GM21529 (cell line): ENCODE data around the gene NOVA1.
"Not testable (repeated sequence)": the region's sequence is repeated elsewhere in the genome, so short reads cannot be mapped to it uniquely, and the experiment has no call there.

Experiments used
- ATAC-seq: cut with Tn5 transposase; IDR thresholded peaks from one replicate; pipeline ENCODE4 v1.9.1; 2021; ENCODE audit not compliant: unreplicated experiment

NOVA1 gene

GRCh38 chr14:26597589-26598080 is at the start of gene NOVA1:
Gene NOVA1, minus strand, starts transcription at chr14:26598033. Its CDS starts 597 bp downstream, at chr14:26597436.
- ATAC-seq = no peak

GRCh38 chr14:26645057-26645456 is 47.2 kb upstream of the NOVA1 start:
- ATAC-seq = not testable (repeated sequence)

- ATAC-seq = no peak
Observed at GRCh38 chr14:26636561-26636960, 38.7 kb upstream of the NOVA1 start.

- not testable (repeated sequence) for ATAC-seq
Observed at GRCh38 chr14:26634946-26635345, 37.1 kb upstream of the NOVA1 start.

GRCh38 chr14:26626256-26626655 is 28.4 kb upstream of the NOVA1 start:
- ATAC-seq = no peak

GRCh38 chr14:26622611-26623010 is 24.8 kb upstream of the NOVA1 start:
- ATAC-seq = no peak

- no peak for ATAC-seq
Observed at GRCh38 chr14:26621807-26622560, 24.2 kb upstream of the NOVA1 start.

GRCh38 chr14:26621364-26621763 is 23.5 kb upstream of the NOVA1 start:
- ATAC-seq = no peak

- ATAC-seq = no peak
Observed at GRCh38 chr14:26611259-26611658, 13.4 kb upstream of the NOVA1 start.

- no peak for ATAC-seq
Observed at GRCh38 chr14:26606729-26607312, 9.0 kb upstream of the NOVA1 start.

- ATAC-seq = no peak
Observed at GRCh38 chr14:26605602-26606001, 7.8 kb upstream of the NOVA1 start.

- ATAC-seq = no peak
Observed at GRCh38 chr14:26602902-26603301, 5.1 kb upstream of the NOVA1 start.

GRCh38 chr14:26601856-26602255 is 4.0 kb upstream of the NOVA1 start:
- no peak for ATAC-seq

GRCh38 chr14:26599291-26599690 is 1.5 kb upstream of the NOVA1 start:
- no peak for ATAC-seq

- no peak for ATAC-seq
Observed at GRCh38 chr14:26598672-26599131, 869 bp upstream of the NOVA1 start.

- ATAC-seq = no peak
Observed at GRCh38 chr14:26598081-26598671, 343 bp upstream of the NOVA1 start.

GRCh38 chr14:26597071-26597588 is 703 bp downstream of the NOVA1 start:
- ATAC-seq = no peak

- no peak for ATAC-seq
Observed at GRCh38 chr14:26596543-26597061, 1.2 kb downstream of the NOVA1 start.

GRCh38 chr14:26595926-26596542 is 1.8 kb downstream of the NOVA1 start:
- ATAC-seq = no peak

GRCh38 chr14:26594756-26595545 is 2.9 kb downstream of the NOVA1 start:
- no peak for ATAC-seq
